ENCODE measurements around the gene GJC1. TPM values are rescaled to one million over a fixed set of nuclear protein-coding genes. Genes with fewer than 3 reads are reported as not detected.

The GJC1 gene
- 1.4 and 2.7 TPM in 2 replicates for total RNA-seq

DNA sequence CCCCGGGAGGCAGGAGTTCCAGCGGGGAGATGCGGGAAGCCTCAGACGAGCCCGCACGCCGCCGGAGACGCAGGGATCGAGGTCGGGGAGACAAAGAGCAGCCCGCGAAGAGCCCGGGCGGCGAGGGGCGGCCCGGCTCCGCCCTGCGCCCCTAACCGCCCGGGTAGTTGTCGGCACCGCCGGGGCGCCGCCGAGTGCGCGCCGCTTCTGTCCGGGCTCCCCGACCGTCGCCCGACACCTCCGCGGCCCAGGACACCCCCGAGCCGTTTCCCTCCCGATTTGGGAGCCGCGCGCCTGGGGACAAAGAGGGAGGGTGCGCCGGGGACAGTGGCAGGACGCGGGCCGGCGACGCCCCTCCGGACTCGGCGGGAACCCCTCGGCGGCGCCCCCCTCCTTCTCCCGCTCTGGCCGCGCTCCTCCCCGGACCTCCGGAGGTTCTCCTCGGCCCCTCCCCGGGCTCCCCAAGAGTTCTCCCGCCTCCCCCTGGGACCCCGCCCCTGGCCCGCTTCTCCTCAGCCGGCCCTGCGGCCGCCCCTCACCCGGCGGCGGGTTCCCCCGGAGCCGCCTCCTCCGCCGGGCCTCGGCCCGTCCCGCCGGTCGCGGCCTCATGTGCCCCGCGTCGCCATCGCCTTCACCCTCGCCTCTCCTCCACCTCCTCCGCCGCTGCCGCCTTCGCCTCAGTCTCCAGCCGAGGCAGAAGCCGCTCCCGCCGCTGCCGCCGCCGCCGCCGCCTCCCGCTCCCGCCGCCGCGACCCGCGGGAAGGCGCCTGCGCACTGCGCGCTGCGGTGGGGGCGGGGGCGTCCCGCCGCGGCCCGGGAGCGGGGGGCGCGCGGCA is at the start of gene GJC1:
Gene GJC1 (minus strand): TSS at position 765 of the 836 bp plus-strand sequence. CDS start 24,470 bp downstream, outside the sequence.

GRCh38 chr17:44847586-44847985 is 17.5 kb upstream of the GJC1 start, which contains the start of gene HIGD1B:
Gene HIGD1B, plus strand, starts transcription at chr17:44847883. Its CDS starts 270 bp downstream, at chr17:44848153.

GRCh38 chr17:44758414-44759085 is 71.5 kb downstream of the GJC1 start, which contains the start of gene ADAM11:
Gene ADAM11, plus strand, starts transcription at chr17:44758988. Its CDS starts 212 bp downstream, at chr17:44759200.

Other genes with a start within 250 kb of the GJC1 start
- 0.06 and 0.24 TPM in 2 replicates for gene MEIOC, start 173.8 kb downstream of the GJC1 start, total RNA-seq
- gene CCDC43, start 140.5 kb downstream of the GJC1 start, total RNA-seq = 15.0 and 18.5 TPM in 2 replicates
- 1.0 and 1.4 TPM in 2 replicates for gene DBF4B, start 121.6 kb downstream of the GJC1 start, total RNA-seq
- gene ADAM11, start 71.3 kb downstream of the GJC1 start, total RNA-seq = 0.15 and 0.25 TPM in 2 replicates
- not detected in 2 replicates for gene HIGD1B, start 17.6 kb upstream of the GJC1 start, total RNA-seq
- gene EFTUD2, start 69.2 kb upstream of the GJC1 start, total RNA-seq = 56.2 and 75.9 TPM in 2 replicates
- not detected in 2 replicates for gene GFAP, start 85.2 kb upstream of the GJC1 start, total RNA-seq
- 1.00 and 1.5 TPM in 2 replicates for gene KIF18B, start 117.5 kb upstream of the GJC1 start, total RNA-seq
- gene C1QL1, start 138.0 kb upstream of the GJC1 start, total RNA-seq = 0.31 TPM in 1 of 2 replicates, not detected in the other
- 32.4 and 41.5 TPM in 2 replicates for gene DCAKD, start 221.3 kb upstream of the GJC1 start, total RNA-seq
- 66.6 and 83.0 TPM in 2 replicates for gene NMT1, start 231.0 kb upstream of the GJC1 start, total RNA-seq

All from cardiac ventricle fibroblast (primary cell).